Measurements from ENCODE around the gene ATP6V0B.

DNA sequence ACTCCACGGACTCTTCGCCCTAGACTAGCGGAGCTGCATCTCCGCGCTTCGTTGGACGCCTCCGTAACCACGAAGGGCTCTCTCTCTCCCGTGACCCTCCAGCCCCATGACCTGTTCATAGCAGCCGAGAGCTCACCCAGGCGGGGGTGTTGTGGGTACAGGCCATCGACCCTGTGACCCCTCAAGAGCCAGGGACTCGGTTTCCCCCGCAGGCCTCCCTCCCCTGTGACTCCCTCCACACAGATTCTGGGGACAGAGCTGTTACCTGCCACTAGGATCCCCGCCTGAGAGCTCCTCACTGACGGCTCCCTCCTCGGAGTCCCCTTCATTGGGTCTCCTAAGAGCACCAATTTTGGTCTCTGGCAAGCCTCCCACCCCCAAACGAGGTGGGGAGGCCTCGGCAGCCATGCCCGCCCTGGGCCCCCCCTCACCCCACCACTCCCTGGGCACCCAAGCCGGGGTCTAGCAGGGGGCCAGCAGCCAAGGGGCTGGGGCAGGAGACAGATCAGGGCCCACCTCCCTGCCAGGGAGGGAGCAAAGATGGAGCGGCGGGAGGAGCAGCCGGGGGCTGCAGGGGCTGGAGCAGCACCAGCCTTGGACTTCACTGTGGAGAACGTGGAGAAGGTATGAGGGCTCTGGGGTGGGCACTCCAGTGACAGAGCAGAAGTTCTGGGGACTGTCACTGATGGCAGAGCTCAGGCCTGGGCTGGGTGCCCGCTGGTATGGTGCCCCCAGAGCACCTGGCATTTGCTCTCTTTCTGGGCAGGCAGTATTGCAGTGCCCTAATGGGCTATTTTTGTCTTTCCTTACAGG, 27.5 kb upstream of the ATP6V0B start:
- TF ChIP-seq, protein P1, sequence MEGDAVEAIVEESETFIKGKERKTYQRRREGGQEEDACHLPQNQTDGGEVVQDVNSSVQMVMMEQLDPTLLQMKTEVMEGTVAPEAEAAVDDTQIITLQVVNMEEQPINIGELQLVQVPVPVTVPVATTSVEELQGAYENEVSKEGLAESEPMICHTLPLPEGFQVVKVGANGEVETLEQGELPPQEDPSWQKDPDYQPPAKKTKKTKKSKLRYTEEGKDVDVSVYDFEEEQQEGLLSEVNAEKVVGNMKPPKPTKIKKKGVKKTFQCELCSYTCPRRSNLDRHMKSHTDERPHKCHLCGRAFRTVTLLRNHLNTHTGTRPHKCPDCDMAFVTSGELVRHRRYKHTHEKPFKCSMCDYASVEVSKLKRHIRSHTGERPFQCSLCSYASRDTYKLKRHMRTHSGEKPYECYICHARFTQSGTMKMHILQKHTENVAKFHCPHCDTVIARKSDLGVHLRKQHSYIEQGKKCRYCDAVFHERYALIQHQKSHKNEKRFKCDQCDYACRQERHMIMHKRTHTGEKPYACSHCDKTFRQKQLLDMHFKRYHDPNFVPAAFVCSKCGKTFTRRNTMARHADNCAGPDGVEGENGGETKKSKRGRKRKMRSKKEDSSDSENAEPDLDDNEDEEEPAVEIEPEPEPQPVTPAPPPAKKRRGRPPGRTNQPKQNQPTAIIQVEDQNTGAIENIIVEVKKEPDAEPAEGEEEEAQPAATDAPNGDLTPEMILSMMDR (IDR thresholded peaks at IDR 0.05): no peak
- TF ChIP-seq POLR2A (IDR thresholded peaks at IDR 0.05): no peak

All from testis (tissue), 2 donors.